SK-N-SH (cell line): ENCODE results near the gene PSMD8. TPM values are rescaled to one million over a fixed set of nuclear protein-coding genes. Genes with fewer than 3 reads are reported as not detected.

Source experiments
- CTCF ChIA-PET: fragments of 300-600, 350-600 bp; formaldehyde crosslinking; extraction: SDS; loops from one replicate; lab custom pipeline; 2021; lab: Yijun Ruan, JAX
- POLR2A ChIA-PET: fragments of 350-600 bp; sonication (Branson Sonifier 250); formaldehyde crosslinking; extraction: SDS; loops from one replicate; lab custom pipeline; 2020; ENCODE audit warnings: antibody characterized with exemption, inconsistent platforms; lab: Yijun Ruan, JAX
- DNase-seq: peaks from one replicate; pipeline ENCODE4 v3.0.0; 2012
- H2AFZ ChIP-seq: fragments of 200-600 bp; sonication (generic); 2 replicates; pipeline ENCODE4 v1.8.1; 2016; ENCODE audit warnings: antibody characterized with exemption, mild to moderate bottlenecking, low read depth
- H3F3A ChIP-seq: fragments of 200-600 bp; sonication (generic); replicated peaks from 2 replicates; pipeline ENCODE3; 2016; ENCODE audit warnings: antibody characterized with exemption, mild to moderate bottlenecking; ENCODE audit not compliant: insufficient read depth
- H3K27ac ChIP-seq, 2 experiments: fragments of 200-500 bp in 1 of 2; fragments of 200-600 bp in 1 of 2; sonication (Bioruptor generic) in 1 of 2; sonication (generic), shearing (Covaris generic) in 1 of 2; 2 replicates each; pipeline versions ENCODE4 v1.5.1 to v1.6.1; 2014 to 2016; ENCODE audit warnings: low read depth in 2 of 2, inconsistent platforms in 1 of 2, low read length in 1 of 2, mild to moderate bottlenecking in 1 of 2, mixed read lengths in 1 of 2
- H3K27me3 ChIP-seq: fragments of 200-600 bp; sonication (generic), shearing (Covaris generic); 2 replicates; pipeline ENCODE4 v1.6.1; 2016; ENCODE audit warnings: mixed run types; ENCODE audit not compliant: insufficient read depth
- H3K36me3 ChIP-seq, 2 experiments: fragments of 200-500 bp in 1 of 2; fragments of 200-600 bp in 1 of 2; sonication (Bioruptor generic) in 1 of 2; sonication (generic) in 1 of 2; replicated peaks in 1 of 2; 2 replicates each; pipeline versions ENCODE3 to v1.5.1; 2014 to 2016; ENCODE audit warnings: low read length in 1 of 2, mild to moderate bottlenecking in 1 of 2; ENCODE audit not compliant: insufficient read depth in 2 of 2, control insufficient read depth in 1 of 2
- H3K4me1 ChIP-seq, 2 experiments: fragments of 200-500 bp in 1 of 2; fragments of 200-600 bp in 1 of 2; sonication (Bioruptor generic) in 1 of 2; sonication (generic), shearing (Covaris generic) in 1 of 2; 2 replicates each; pipeline versions ENCODE4 v1.5.1 to v1.6.1; 2014 to 2016; ENCODE audit warnings: low read depth in 1 of 2, low read length in 1 of 2, mixed run types in 1 of 2; ENCODE audit not compliant: insufficient read depth in 2 of 2, control insufficient read depth in 1 of 2
- H3K4me2 ChIP-seq: fragments of 200-600 bp; sonication (generic), shearing (Covaris generic); 2 replicates; pipeline ENCODE4 v1.6.1; 2017; ENCODE audit warnings: mixed run types
- H3K4me3 ChIP-seq, 2 experiments: fragments of 200-500 bp in 1 of 2; fragments of 200-600 bp in 1 of 2; sonication (Bioruptor generic) in 1 of 2; sonication (generic), shearing (Covaris generic) in 1 of 2; 2 replicates each; pipeline versions ENCODE4 v1.5.1 to v1.8.1; 2014 to 2016; ENCODE audit warnings: low read depth in 2 of 2, inconsistent platforms in 1 of 2, low read length in 1 of 2, mild to moderate bottlenecking in 1 of 2, mixed read lengths in 1 of 2, moderate library complexity in 1 of 2
- H3K79me2 ChIP-seq: fragments of 200-600 bp; sonication (generic); 2 replicates; pipeline ENCODE4 v1.8.1; 2017; ENCODE audit warnings: mild to moderate bottlenecking; ENCODE audit not compliant: insufficient read depth
- H3K9ac ChIP-seq: fragments of 200-600 bp; sonication (generic); 2 replicates; pipeline ENCODE4 v1.6.1; 2017; ENCODE audit warnings: mixed run types
- H3K9me2 ChIP-seq: fragments of 200-600 bp; sonication (generic); 2 replicates; pipeline ENCODE4 v1.6.1; 2017; ENCODE audit warnings: mixed run types
- H3K9me3 ChIP-seq: fragments of 200-600 bp; sonication (generic); 2 replicates; pipeline ENCODE4 v1.6.1; 2017; ENCODE audit warnings: mixed run types, mild to moderate bottlenecking, moderate library complexity
- H4K20me1 ChIP-seq: fragments of 200-600 bp; sonication (generic); 2 replicates; pipeline ENCODE4 v1.6.1; 2017; ENCODE audit warnings: mild to moderate bottlenecking, mixed run types; ENCODE audit not compliant: insufficient read depth
- CTCF ChIP-seq: fragments of 200-600 bp; sonication (generic); IDR thresholded peaks from 2 replicates; pipeline ENCODE4 v1.6.1; 2017; ENCODE audit warnings: antibody characterized with exemption, mild to moderate bottlenecking, moderate library complexity
- EZH2phosphoT487 ChIP-seq: fragments of 200-600 bp; sonication (generic); IDR thresholded peaks from 2 replicates; pipeline ENCODE4 v1.6.1; 2017; ENCODE audit warnings: low read depth, mixed run types, mild to moderate bottlenecking, antibody characterized with exemption, moderate library complexity, borderline replicate concordance
- GABPA ChIP-seq: IDR thresholded peaks from 2 replicates; pipeline ENCODE4 v1.4.0; 2012; ENCODE audit warnings: low read depth, mild to moderate bottlenecking
- IRF3 ChIP-seq: fragments of 150-350 bp; IDR thresholded peaks from 2 replicates; pipeline ENCODE4 v1.6.1; 2016; ENCODE audit warnings: mild to moderate bottlenecking, low read depth, low read length
- MAX ChIP-seq: IDR thresholded peaks from 2 replicates; pipeline ENCODE4 v1.4.0; 2012; ENCODE audit warnings: low read depth
- MEF2A ChIP-seq: IDR thresholded peaks from 2 replicates; pipeline ENCODE4 v1.4.0; 2012; ENCODE audit warnings: low read depth, borderline replicate concordance
- MXI1 ChIP-seq: IDR thresholded peaks from 2 replicates; pipeline ENCODE4 v1.6.1; 2012; ENCODE audit warnings: mild to moderate bottlenecking, low read depth, low read length, improper control_type of control experiment
- RAD21 ChIP-seq: IDR thresholded peaks from 2 replicates; pipeline ENCODE4 v1.6.1; 2012; ENCODE audit warnings: mild to moderate bottlenecking, low read length
- RCOR1 ChIP-seq: fragments of 150-350 bp; IDR thresholded peaks from 2 replicates; pipeline ENCODE4 v1.6.1; 2017; ENCODE audit warnings: antibody characterized with exemption, low read length
- REST ChIP-seq: IDR thresholded peaks from 2 replicates; pipeline ENCODE4 v1.6.1; 2012; ENCODE audit warnings: mild to moderate bottlenecking, low read depth, low read length, moderate library complexity
- SIN3A ChIP-seq: IDR thresholded peaks from 2 replicates; pipeline ENCODE4 v1.6.1; 2012; ENCODE audit warnings: low read depth, mild to moderate bottlenecking, low read length, moderate library complexity, borderline replicate concordance
- SMC3 ChIP-seq: IDR thresholded peaks from 2 replicates; pipeline ENCODE4 v1.6.1; 2012; ENCODE audit warnings: low read depth, low read length, improper control_type of control experiment
- TCF12 ChIP-seq: IDR thresholded peaks from 2 replicates; pipeline ENCODE4 v1.4.0; 2012
- TEAD4 ChIP-seq: IDR thresholded peaks from 2 replicates; pipeline ENCODE4 v1.4.0; 2012; ENCODE audit warnings: mild to moderate bottlenecking, borderline replicate concordance; ENCODE audit not compliant: insufficient read depth
- USF1 ChIP-seq: IDR thresholded peaks from 2 replicates; pipeline ENCODE4 v1.4.0; 2012; ENCODE audit warnings: low read depth, borderline replicate concordance
- WGBS: methylation state at CpG from one replicate; pipeline ENCODE4 v1.1.6; 2017; ENCODE audit warnings: low lambda C conversion rate; 5-methylcytosine and 5-hydroxymethylcytosine counted together
- polyA plus RNA-seq, 3 experiments: library from polyadenylated mRNA; depleted of rRNA; stranded (reverse); fragments of >200 nt; gene quantifications; 2 replicates each; pipeline ENCODE4 v1.2.3, GENCODE V29; 2012

The PSMD8 gene
- polyA plus RNA-seq, 1 of the 3 experiments (the other 2 are of a cell fraction) = 400 TPM

GRCh38 chr19:38352611-38353010 lies 21.8 kb upstream of the PSMD8 start:
- H3K27ac ChIP-seq = no peak overlapping the region
- TF ChIP-seq EZH2phosphoT487 (no peak), TEAD4 (no peak), TCF12 (no peak)
- WGBS = 64% methylated on average over 8 of the region's 8 CpGs
- H3F3A ChIP-seq = no peaks in the 10 kb centered on the region
- H4K20me1 ChIP-seq = no peaks in the 10 kb centered on the region
- H3K27me3 ChIP-seq = peaks cover 5% of the 10 kb centered on the region; the same call in 1 of the 2 replicates
- H3K9ac ChIP-seq = no peak overlapping the region
- POLR2A ChIA-PET = no interaction called here
- no peak overlapping the region for H2AFZ ChIP-seq
- CTCF ChIA-PET = interaction anchor here (0.6 to 2.4 kb wide), 3 partner anchors 17 to 1753 kb away, joined by 3 to 10 read pairs (median 3); partner anchors contain the start of genes CATSPERG and PSMD8
- H3K9me3 ChIP-seq = no peaks in the 10 kb centered on the region
- H3K4me2 ChIP-seq = no peak overlapping the region
- no peak overlapping the region for H3K4me3 ChIP-seq
- H3K4me1 ChIP-seq = no peaks in the 10 kb centered on the region; a peak in 1 of 4 replicates
- H3K9me2 ChIP-seq = no peaks in the 10 kb centered on the region
- no peaks in the 10 kb centered on the region for H3K36me3 ChIP-seq
- no peak for DNase-seq
- H3K79me2 ChIP-seq = no peaks in the 10 kb centered on the region

GRCh38 chr19:38355728-38356725 lies 18.3 kb upstream of the PSMD8 start:
- Histone ChIP-seq H3K36me3 (no peaks in the 10 kb centered on the region), H3K4me2 (no peak overlapping the region), H4K20me1 (no peaks in the 10 kb centered on the region), H3K9me3 (no peaks in the 10 kb centered on the region), H3K4me3 (no peak overlapping the region), H3K79me2 (no peaks in the 10 kb centered on the region), H3K4me1 (peaks cover 0 to 6% of the 10 kb centered on the region in 2 experiments; a peak in 1 of 4 replicates), H3K27ac (no peak overlapping the region), H3K27me3 (peaks cover 38% of the 10 kb centered on the region), H3F3A (no peaks in the 10 kb centered on the region), H2AFZ (no peak overlapping the region), H3K9me2 (no peaks in the 10 kb centered on the region), H3K9ac (no peak overlapping the region)
- no peak for DNase-seq
- ChIA-PET POLR2A (interaction anchor here (0.6 kb wide), 1 partner anchor 297 kb away, joined by 5 read pairs; no protein-coding TSS in a partner anchor), CTCF (no interaction called here)
- 52% methylated on average over 16 of the region's 16 CpGs for WGBS
- TF ChIP-seq SMC3 = no peak
- no peak for TF ChIP-seq GABPA
- no peak for TF ChIP-seq TCF12
- no peak for TF ChIP-seq USF1
- no peak for TF ChIP-seq SIN3A
- no peak for TF ChIP-seq EZH2phosphoT487
- no peak for TF ChIP-seq RAD21
- TF ChIP-seq MXI1 = no peak
- TF ChIP-seq TEAD4 = no peak
- no peak for TF ChIP-seq RCOR1
- no peak for TF ChIP-seq CTCF
- TF ChIP-seq REST = no peak
- TF ChIP-seq MAX = no peak
- TF ChIP-seq MEF2A = no peak
- no peak for TF ChIP-seq IRF3
